ENCODE measurements around the gene POC1B. TPM values are rescaled to one million over a fixed set of nuclear protein-coding genes. Genes with fewer than 3 reads are reported as not detected.

The POC1B gene
- total and polyA plus RNA-seq, 4 donors: 5.0 to 28.2 (median 7.6) TPM

- H3K4me1 ChIP-seq (ENCODE audit: control insufficient read depth in 4 of 4, insufficient read depth in 4 of 4, low read length in 3 of 4): peaks cover 0 to 2% (median 0%) of the 10 kb centered on the region in 4 donors
- H3K9me3 ChIP-seq (ENCODE audit: control insufficient read depth in 4 of 4, low read length in 3 of 4): no peaks in the 10 kb centered on the region
- TF ChIP-seq HNF4G (IDR thresholded peaks at IDR 0.05) (no peak), TAF1 (conservative IDR thresholded peaks at IDR 0.05) (no peak), YY1 (IDR thresholded peaks at IDR 0.05) (no peak), MAX (IDR thresholded peaks at IDR 0.05) (no peak), JUND (IDR thresholded peaks at IDR 0.05) (no peak), HNF4A (conservative IDR thresholded peaks at IDR 0.05) (no peak), RXRA (IDR thresholded peaks at IDR 0.05) (no peak), NR2F2 (IDR thresholded peaks at IDR 0.05) (no peak), EGR1 (IDR thresholded peaks at IDR 0.05; ENCODE audit: low read depth in 2 of 2) (no peak), GABPA (IDR thresholded peaks at IDR 0.05 in 1 of 2, conservative IDR thresholded peaks at IDR 0.05 in 1 of 2) (no peak)
- TF ChIP-seq, protein P1, sequence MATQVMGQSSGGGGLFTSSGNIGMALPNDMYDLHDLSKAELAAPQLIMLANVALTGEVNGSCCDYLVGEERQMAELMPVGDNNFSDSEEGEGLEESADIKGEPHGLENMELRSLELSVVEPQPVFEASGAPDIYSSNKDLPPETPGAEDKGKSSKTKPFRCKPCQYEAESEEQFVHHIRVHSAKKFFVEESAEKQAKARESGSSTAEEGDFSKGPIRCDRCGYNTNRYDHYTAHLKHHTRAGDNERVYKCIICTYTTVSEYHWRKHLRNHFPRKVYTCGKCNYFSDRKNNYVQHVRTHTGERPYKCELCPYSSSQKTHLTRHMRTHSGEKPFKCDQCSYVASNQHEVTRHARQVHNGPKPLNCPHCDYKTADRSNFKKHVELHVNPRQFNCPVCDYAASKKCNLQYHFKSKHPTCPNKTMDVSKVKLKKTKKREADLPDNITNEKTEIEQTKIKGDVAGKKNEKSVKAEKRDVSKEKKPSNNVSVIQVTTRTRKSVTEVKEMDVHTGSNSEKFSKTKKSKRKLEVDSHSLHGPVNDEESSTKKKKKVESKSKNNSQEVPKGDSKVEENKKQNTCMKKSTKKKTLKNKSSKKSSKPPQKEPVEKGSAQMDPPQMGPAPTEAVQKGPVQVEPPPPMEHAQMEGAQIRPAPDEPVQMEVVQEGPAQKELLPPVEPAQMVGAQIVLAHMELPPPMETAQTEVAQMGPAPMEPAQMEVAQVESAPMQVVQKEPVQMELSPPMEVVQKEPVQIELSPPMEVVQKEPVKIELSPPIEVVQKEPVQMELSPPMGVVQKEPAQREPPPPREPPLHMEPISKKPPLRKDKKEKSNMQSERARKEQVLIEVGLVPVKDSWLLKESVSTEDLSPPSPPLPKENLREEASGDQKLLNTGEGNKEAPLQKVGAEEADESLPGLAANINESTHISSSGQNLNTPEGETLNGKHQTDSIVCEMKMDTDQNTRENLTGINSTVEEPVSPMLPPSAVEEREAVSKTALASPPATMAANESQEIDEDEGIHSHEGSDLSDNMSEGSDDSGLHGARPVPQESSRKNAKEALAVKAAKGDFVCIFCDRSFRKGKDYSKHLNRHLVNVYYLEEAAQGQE (IDR thresholded peaks at IDR 0.05): no peak
- TF ChIP-seq, protein P2, sequence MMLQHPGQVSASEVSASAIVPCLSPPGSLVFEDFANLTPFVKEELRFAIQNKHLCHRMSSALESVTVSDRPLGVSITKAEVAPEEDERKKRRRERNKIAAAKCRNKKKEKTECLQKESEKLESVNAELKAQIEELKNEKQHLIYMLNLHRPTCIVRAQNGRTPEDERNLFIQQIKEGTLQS (IDR thresholded peaks at IDR 0.05): no peak
- TF ChIP-seq, protein P3, sequence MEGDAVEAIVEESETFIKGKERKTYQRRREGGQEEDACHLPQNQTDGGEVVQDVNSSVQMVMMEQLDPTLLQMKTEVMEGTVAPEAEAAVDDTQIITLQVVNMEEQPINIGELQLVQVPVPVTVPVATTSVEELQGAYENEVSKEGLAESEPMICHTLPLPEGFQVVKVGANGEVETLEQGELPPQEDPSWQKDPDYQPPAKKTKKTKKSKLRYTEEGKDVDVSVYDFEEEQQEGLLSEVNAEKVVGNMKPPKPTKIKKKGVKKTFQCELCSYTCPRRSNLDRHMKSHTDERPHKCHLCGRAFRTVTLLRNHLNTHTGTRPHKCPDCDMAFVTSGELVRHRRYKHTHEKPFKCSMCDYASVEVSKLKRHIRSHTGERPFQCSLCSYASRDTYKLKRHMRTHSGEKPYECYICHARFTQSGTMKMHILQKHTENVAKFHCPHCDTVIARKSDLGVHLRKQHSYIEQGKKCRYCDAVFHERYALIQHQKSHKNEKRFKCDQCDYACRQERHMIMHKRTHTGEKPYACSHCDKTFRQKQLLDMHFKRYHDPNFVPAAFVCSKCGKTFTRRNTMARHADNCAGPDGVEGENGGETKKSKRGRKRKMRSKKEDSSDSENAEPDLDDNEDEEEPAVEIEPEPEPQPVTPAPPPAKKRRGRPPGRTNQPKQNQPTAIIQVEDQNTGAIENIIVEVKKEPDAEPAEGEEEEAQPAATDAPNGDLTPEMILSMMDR (IDR thresholded peaks at IDR 0.05; ENCODE audit: low read depth, low read length, missing input control): no peak
- H3K4me3 ChIP-seq (ENCODE audit: low read depth in 1 of 3, low read length in 3 of 3): no peak overlapping the region
- no peaks in the 10 kb centered on the region for H3K36me3 ChIP-seq (ENCODE audit: control insufficient read depth in 4 of 4, insufficient read depth in 3 of 4, low read depth in 1 of 4, low read length in 3 of 4)
- H3K27ac ChIP-seq (ENCODE audit: low read depth in 1 of 2, low read length in 2 of 2): no peak overlapping the region
- H3K27me3 ChIP-seq (ENCODE audit: control insufficient read depth in 4 of 4, insufficient read depth in 4 of 4, low read length in 3 of 4): no peaks in the 10 kb centered on the region
- no peak overlapping the region for H3K9ac ChIP-seq (ENCODE audit: low read depth in 1 of 2, low read length in 2 of 2)
- WGBS: 95% methylated on average over 2 of the region's 2 CpGs
- no peak for DNase-seq (ENCODE audit: low spot score)
These were observed 114.6 kb downstream of the POC1B start for GRCh38 chr12:89411234-89411633.

DNA sequence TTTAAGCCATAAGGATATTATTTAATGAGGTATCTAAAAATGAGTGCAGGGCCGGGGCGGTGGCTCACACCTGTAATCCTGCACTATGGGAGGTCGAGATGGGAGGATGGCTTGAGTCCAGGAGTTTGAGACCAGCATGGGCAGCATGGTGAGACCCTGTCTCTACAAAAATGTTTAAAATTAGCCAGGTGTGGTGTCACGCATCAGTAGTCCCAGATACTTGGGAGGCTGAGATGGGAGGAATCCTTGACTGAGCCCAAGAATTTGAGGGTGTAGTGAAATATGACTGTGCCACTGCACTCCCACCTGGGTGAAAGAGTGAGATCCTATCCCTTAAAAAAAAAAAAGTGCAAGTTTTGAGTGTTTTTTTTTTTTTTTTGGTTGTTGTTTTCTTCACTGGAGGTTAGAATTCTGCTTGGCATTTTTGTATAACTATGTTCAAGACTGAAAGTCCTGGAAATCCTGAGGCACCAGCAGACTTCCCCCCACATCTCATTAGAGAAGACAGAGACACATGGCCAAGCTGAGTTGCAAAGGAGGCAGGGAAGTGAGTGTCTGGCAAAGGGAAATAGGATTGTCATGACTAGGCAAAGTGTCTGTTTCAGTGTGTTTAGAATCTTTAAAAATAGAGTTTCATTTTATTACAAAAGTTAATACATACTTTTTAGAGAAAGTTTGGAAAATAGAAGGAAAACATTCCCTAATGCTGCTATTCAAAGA, 120.1 kb downstream of the POC1B start:
- no peak for TF ChIP-seq RAD21 (IDR thresholded peaks at IDR 0.05)
- no peak for TF ChIP-seq SP1 (IDR thresholded peaks at IDR 0.05)
- Histone ChIP-seq H3K4me1 (ENCODE audit: control insufficient read depth in 4 of 4, insufficient read depth in 4 of 4, low read length in 3 of 4) (peaks cover 0 to 14% (median 9%) of the 10 kb centered on the region in 4 donors), H3K4me3 (ENCODE audit: low read depth in 1 of 3, low read length in 3 of 3) (no peak overlapping the region), H3K36me3 (ENCODE audit: control insufficient read depth in 4 of 4, insufficient read depth in 3 of 4, low read depth in 1 of 4, low read length in 3 of 4) (no peaks in the 10 kb centered on the region), H3K27me3 (ENCODE audit: control insufficient read depth in 4 of 4, insufficient read depth in 4 of 4, low read length in 3 of 4) (no peaks in the 10 kb centered on the region), H3K9me3 (ENCODE audit: control insufficient read depth in 4 of 4, low read length in 3 of 4) (no peaks in the 10 kb centered on the region), H3K27ac (ENCODE audit: low read depth in 1 of 2, low read length in 2 of 2) (no peak overlapping the region), H3K9ac (ENCODE audit: low read depth in 1 of 2, low read length in 2 of 2) (no peak overlapping the region)
- WGBS: 94% methylated on average over 4 of the region's 4 CpGs
- no peak for DNase-seq (ENCODE audit: low spot score)
